ENCODE results near the gene ME3. TPM values are rescaled to one million over a fixed set of nuclear protein-coding genes. Genes with fewer than 3 reads are reported as not detected.

Gene ME3
- total RNA-seq, 2 donors from 2014 or later: 13.8 to 20.3 TPM

GRCh38 chr11:86592659-86593451 lies 79.6 kb downstream of the ME3 start:
- Histone ChIP-seq H3K27me3 (no peaks in the 10 kb centered on the region), H3K4me3 (no peak overlapping the region), H3K9me3 (no peaks in the 10 kb centered on the region), H3K27ac (peak overlapping the region; percentile 65), H3K36me3 (no peaks in the 10 kb centered on the region), H3K9ac (ENCODE audit: low read depth in 2 of 2, low read length in 2 of 2) (no peak overlapping the region), H3K4me1 (no peaks in the 10 kb centered on the region)
- TF ChIP-seq CTCF (IDR thresholded peaks at IDR 0.05): no peak
- intact Hi-C loops (cut with DNase I): no loop called here
- peak; percentile 93 for DNase-seq

- intact Hi-C loops (cut with DNase I): no loop called here
- no peaks in the 10 kb centered on the region for H3K36me3 ChIP-seq
- H3K4me3 ChIP-seq: no peak overlapping the region
- no peaks in the 10 kb centered on the region for H3K9me3 ChIP-seq
- H3K27ac ChIP-seq: peak overlapping the region; percentile 65
- H3K9ac ChIP-seq (ENCODE audit: low read depth in 2 of 2, low read length in 2 of 2): no peak overlapping the region
- DNase-seq: no peak
- no peaks in the 10 kb centered on the region for H3K4me1 ChIP-seq
- H3K27me3 ChIP-seq: no peaks in the 10 kb centered on the region
- no peak for TF ChIP-seq CTCF (IDR thresholded peaks at IDR 0.05)
Measured at GRCh38 chr11:86592047-86592591, 80.3 kb downstream of the ME3 start.

GRCh38 chr11:86591631-86592030 lies 80.8 kb downstream of the ME3 start:
- H3K9me3 ChIP-seq: no peaks in the 10 kb centered on the region
- H3K4me3 ChIP-seq: no peak overlapping the region
- no peaks in the 10 kb centered on the region for H3K27me3 ChIP-seq
- no peak overlapping the region for H3K9ac ChIP-seq (ENCODE audit: low read depth in 2 of 2, low read length in 2 of 2)
- H3K27ac ChIP-seq: peak overlapping the region; percentile 65
- H3K36me3 ChIP-seq: no peaks in the 10 kb centered on the region
- no peak for TF ChIP-seq CTCF (IDR thresholded peaks at IDR 0.05)
- no peak for DNase-seq
- no peaks in the 10 kb centered on the region for H3K4me1 ChIP-seq
- intact Hi-C loops (cut with DNase I): no loop called here

- intact Hi-C loops (cut with DNase I): no loop called here
- Histone ChIP-seq H3K36me3 (no peaks in the 10 kb centered on the region), H3K27ac (no peak overlapping the region), H3K9ac (ENCODE audit: low read depth in 2 of 2, low read length in 2 of 2) (no peak overlapping the region), H3K4me3 (no peak overlapping the region), H3K4me1 (no peaks in the 10 kb centered on the region), H3K9me3 (no peaks in the 10 kb centered on the region), H3K27me3 (no peaks in the 10 kb centered on the region)
- TF ChIP-seq CTCF (IDR thresholded peaks at IDR 0.05): no peak
- DNase-seq: no peak
Measured at GRCh38 chr11:86589856-86590589, 82.4 kb downstream of the ME3 start.

- H3K27me3 ChIP-seq: no peaks in the 10 kb centered on the region
- no peak overlapping the region for H3K4me3 ChIP-seq
- no peaks in the 10 kb centered on the region for H3K9me3 ChIP-seq
- no peak for TF ChIP-seq CTCF (IDR thresholded peaks at IDR 0.05)
- no peaks in the 10 kb centered on the region for H3K4me1 ChIP-seq
- no peak overlapping the region for H3K9ac ChIP-seq (ENCODE audit: low read depth in 2 of 2, low read length in 2 of 2)
- intact Hi-C loops (cut with DNase I): no loop called here
- no peak overlapping the region for H3K27ac ChIP-seq
- H3K36me3 ChIP-seq: no peaks in the 10 kb centered on the region
- no peak for DNase-seq
Measured at GRCh38 chr11:86589204-86589603, 83.2 kb downstream of the ME3 start.

All from colonic mucosa (tissue), 4 donors.